ENCODE measurements around the gene SPP1. TPM values are rescaled to one million over a fixed set of nuclear protein-coding genes. Genes with fewer than 3 reads are reported as not detected.

The SPP1 gene
- total and polyA plus RNA-seq, 7 donors, result 0.69 to 58.7 (median 5.5) TPM

- no peaks in the 10 kb centered on the region for H3K36me3 ChIP-seq (ENCODE audit: insufficient read depth in 1 of 2, low read depth in 1 of 2)
- peaks cover 24% of the 10 kb centered on the region for H3K4me1 ChIP-seq
- H3K27me3 ChIP-seq (ENCODE audit: insufficient read depth in 3 of 3, low read length in 2 of 3), result no peaks in the 10 kb centered on the region
- H3K27ac ChIP-seq, result no peak overlapping the region
- intact Hi-C loops (cut with DNase I), result no loop called here
- ATAC-seq (no peak), DNase-seq (no peak)
- WGBS, 3 donors, result 73 to 80% (median 77%) methylated on average over 5 of the region's 5 CpGs
- H3K9me3 ChIP-seq, result no peaks in the 10 kb centered on the region
- no peak overlapping the region for H3K4me3 ChIP-seq
- no peak for TF ChIP-seq CTCF (IDR thresholded peaks at IDR 0.05)
These were observed 34.4 kb downstream of the SPP1 start for GRCh38 chr4:88009871-88010270.

- intact Hi-C loops (cut with DNase I), result no loop called here
- H3K9me3 ChIP-seq, result no peaks in the 10 kb centered on the region
- H3K27ac ChIP-seq, result no peak overlapping the region
- ATAC-seq (no peak), DNase-seq (no peak)
- 44 to 92% (median 59%) methylated on average over 2 of the region's 2 CpGs for WGBS, 3 donors
- TF ChIP-seq CTCF (IDR thresholded peaks at IDR 0.05), result no peak
- H3K4me3 ChIP-seq, result no peak overlapping the region
- no peaks in the 10 kb centered on the region for H3K27me3 ChIP-seq (ENCODE audit: insufficient read depth in 3 of 3, low read length in 2 of 3)
- no peaks in the 10 kb centered on the region for H3K36me3 ChIP-seq (ENCODE audit: insufficient read depth in 1 of 2, low read depth in 1 of 2)
- H3K4me1 ChIP-seq, result peaks cover 24% of the 10 kb centered on the region
These were observed 35.5 kb downstream of the SPP1 start for GRCh38 chr4:88010966-88011365.

- 84 to 88% (median 86%) methylated on average over 3 of the region's 3 CpGs for WGBS, 3 donors
- DNase-seq (no peak), ATAC-seq (no peak)
- H3K4me3 ChIP-seq, result no peak overlapping the region
- intact Hi-C loops (cut with DNase I), result no loop called here
- no peak overlapping the region for H3K27ac ChIP-seq
- no peaks in the 10 kb centered on the region for H3K36me3 ChIP-seq (ENCODE audit: insufficient read depth in 1 of 2, low read depth in 1 of 2)
- no peaks in the 10 kb centered on the region for H3K9me3 ChIP-seq
- peaks cover 29% of the 10 kb centered on the region for H3K4me1 ChIP-seq
- no peaks in the 10 kb centered on the region for H3K27me3 ChIP-seq (ENCODE audit: insufficient read depth in 3 of 3, low read length in 2 of 3)
- TF ChIP-seq CTCF (IDR thresholded peaks at IDR 0.05), result no peak
These were observed 37.1 kb downstream of the SPP1 start for GRCh38 chr4:88012647-88013046.

- H3K4me3 ChIP-seq, result no peak overlapping the region
- peaks cover 31% of the 10 kb centered on the region for H3K4me1 ChIP-seq
- ATAC-seq (no peak), DNase-seq (no peak)
- H3K36me3 ChIP-seq (ENCODE audit: insufficient read depth in 1 of 2, low read depth in 1 of 2), result peaks cover 0 to under 1% of the 10 kb centered on the region in 2 donors
- 66 to 93% (median 75%) methylated on average over 3 of the region's 3 CpGs for WGBS, 3 donors
- no peak overlapping the region for H3K27ac ChIP-seq
- no peaks in the 10 kb centered on the region for H3K9me3 ChIP-seq
- no peak for TF ChIP-seq CTCF (IDR thresholded peaks at IDR 0.05)
- H3K27me3 ChIP-seq (ENCODE audit: insufficient read depth in 3 of 3, low read length in 2 of 3), result no peaks in the 10 kb centered on the region
- intact Hi-C loops (cut with DNase I), result no loop called here
These were observed 38.9 kb downstream of the SPP1 start for GRCh38 chr4:88014386-88014905.

- DNase-seq (no peak), ATAC-seq (no peak)
- intact Hi-C loops (cut with DNase I), result no loop called here
- Histone ChIP-seq H3K4me1 (peaks cover 17% of the 10 kb centered on the region), H3K4me3 (no peak overlapping the region), H3K27me3 (ENCODE audit: insufficient read depth in 3 of 3, low read length in 2 of 3) (no peaks in the 10 kb centered on the region), H3K27ac (no peak overlapping the region), H3K9me3 (no peaks in the 10 kb centered on the region), H3K36me3 (ENCODE audit: insufficient read depth in 1 of 2, low read depth in 1 of 2) (peaks cover 0 to 6% of the 10 kb centered on the region in 2 donors)
- WGBS, 3 donors, result 92 to 95% (median 94%) methylated on average over 10 of the region's 10 CpGs
- no peak for TF ChIP-seq CTCF (IDR thresholded peaks at IDR 0.05)
These were observed 40.3 kb downstream of the SPP1 start for GRCh38 chr4:88015659-88016295.
